ENCODE data around the gene EXOSC10. TPM values are rescaled to one million over a fixed set of nuclear protein-coding genes. Genes with fewer than 3 reads are reported as not detected.
"Not testable (repeated sequence)": the region's sequence is repeated elsewhere in the genome, so short reads cannot be mapped to it uniquely, and the experiment has no call there.

The EXOSC10 gene
- total and polyA plus RNA-seq, 5 donors, result 20.1 to 25.7 (median 21.9) TPM

- 73% methylated on average over 6 of the region's 6 CpGs for WGBS
- intact Hi-C loops (cut with DNase I), result no loop called here
- DNase-seq, result no peak
- no peak for ATAC-seq
- Histone ChIP-seq H3K27me3 (ENCODE audit: control insufficient read depth, insufficient read depth) (no peaks in the 10 kb centered on the region), H3K27ac (ENCODE audit: low read length) (no peak overlapping the region), H3K4me3 (ENCODE audit: low read length) (no peak overlapping the region), H3K4me1 (ENCODE audit: control insufficient read depth, insufficient read depth, low read length) (no peaks in the 10 kb centered on the region), H3K9me3 (ENCODE audit: control insufficient read depth, low read length) (no peaks in the 10 kb centered on the region)
These were observed 72.4 kb downstream of the EXOSC10 start for GRCh38 chr1:11027316-11027715.

GRCh38 chr1:11026903-11027302 is 72.8 kb downstream of the EXOSC10 start:
- intact Hi-C loops (cut with DNase I), result no loop called here

GRCh38 chr1:11026052-11026451 is 73.6 kb downstream of the EXOSC10 start:
- ATAC-seq (no peak), DNase-seq (no peak)
- Histone ChIP-seq H3K4me1 (ENCODE audit: control insufficient read depth, insufficient read depth, low read length) (no peaks in the 10 kb centered on the region), H3K27me3 (ENCODE audit: control insufficient read depth, insufficient read depth) (no peaks in the 10 kb centered on the region), H3K9me3 (ENCODE audit: control insufficient read depth, low read length) (no peaks in the 10 kb centered on the region), H3K4me3 (ENCODE audit: low read length) (no peak overlapping the region), H3K27ac (ENCODE audit: low read length) (no peak overlapping the region)
- WGBS, result 70% methylated on average over 1 of the region's 1 CpG
- intact Hi-C loops (cut with DNase I), result no loop called here

More at GRCh38 chr1:11026903-11027302, 72.8 kb downstream of the EXOSC10 start:
- Histone ChIP-seq H3K9me3 (ENCODE audit: control insufficient read depth, low read length) (no peaks in the 10 kb centered on the region), H3K4me1 (ENCODE audit: control insufficient read depth, insufficient read depth, low read length) (no peaks in the 10 kb centered on the region), H3K27ac (ENCODE audit: low read length) (no peak overlapping the region), H3K4me3 (ENCODE audit: low read length) (no peak overlapping the region), H3K27me3 (ENCODE audit: control insufficient read depth, insufficient read depth) (no peaks in the 10 kb centered on the region)
- 94% methylated on average over 5 of the region's 5 CpGs for WGBS
- ATAC-seq (no peak), DNase-seq (no peak)

GRCh38 chr1:11025618-11026017 is 74.1 kb downstream of the EXOSC10 start:
- Histone ChIP-seq H3K27me3 (ENCODE audit: control insufficient read depth, insufficient read depth) (no peaks in the 10 kb centered on the region), H3K4me3 (ENCODE audit: low read length) (no peak overlapping the region), H3K4me1 (ENCODE audit: control insufficient read depth, insufficient read depth, low read length) (no peaks in the 10 kb centered on the region), H3K9me3 (ENCODE audit: control insufficient read depth, low read length) (no peaks in the 10 kb centered on the region), H3K27ac (ENCODE audit: low read length) (no peak overlapping the region)
- intact Hi-C loops (cut with DNase I), result no loop called here
- WGBS, result 96% methylated on average over 1 of the region's 1 CpG
- DNase-seq (no peak), ATAC-seq (no peak)

GRCh38 chr1:11024874-11025203 is 74.8 kb downstream of the EXOSC10 start:
- DNase-seq (no peak), ATAC-seq (no peak)
- H3K9me3 ChIP-seq (ENCODE audit: control insufficient read depth, low read length), result no peaks in the 10 kb centered on the region
- 80% methylated on average over 2 of the region's 2 CpGs for WGBS
- intact Hi-C loops (cut with DNase I), result no loop called here
- no peaks in the 10 kb centered on the region for H3K27me3 ChIP-seq (ENCODE audit: control insufficient read depth, insufficient read depth)
- no peak overlapping the region for H3K4me3 ChIP-seq (ENCODE audit: low read length)
- H3K27ac ChIP-seq (ENCODE audit: low read length), result no peak overlapping the region
- H3K4me1 ChIP-seq (ENCODE audit: control insufficient read depth, insufficient read depth, low read length), result no peaks in the 10 kb centered on the region

- 87% methylated on average over 3 of the region's 3 CpGs for WGBS
- no peaks in the 10 kb centered on the region for H3K9me3 ChIP-seq (ENCODE audit: control insufficient read depth, low read length)
- DNase-seq, result no peak
- H3K4me3 ChIP-seq (ENCODE audit: low read length), result no peak overlapping the region
- intact Hi-C loops (cut with DNase I), result no loop called here
- H3K27ac ChIP-seq (ENCODE audit: low read length), result no peak overlapping the region
- no peak for ATAC-seq
- H3K27me3 ChIP-seq (ENCODE audit: control insufficient read depth, insufficient read depth), result no peaks in the 10 kb centered on the region
- H3K4me1 ChIP-seq (ENCODE audit: control insufficient read depth, insufficient read depth, low read length), result no peaks in the 10 kb centered on the region
These were observed 75.4 kb downstream of the EXOSC10 start for GRCh38 chr1:11024154-11024873.

GRCh38 chr1:11023201-11023600 is 76.5 kb downstream of the EXOSC10 start:
- no peaks in the 10 kb centered on the region for H3K27me3 ChIP-seq (ENCODE audit: control insufficient read depth, insufficient read depth)
- H3K4me3 ChIP-seq (ENCODE audit: low read length), result no peak overlapping the region
- intact Hi-C loops (cut with DNase I), result no loop called here
- 91% methylated on average over 14 of the region's 14 CpGs for WGBS
- H3K4me1 ChIP-seq (ENCODE audit: control insufficient read depth, insufficient read depth, low read length), result no peaks in the 10 kb centered on the region
- ATAC-seq (no peak), DNase-seq (no peak)
- no peaks in the 10 kb centered on the region for H3K9me3 ChIP-seq (ENCODE audit: control insufficient read depth, low read length)
- no peak overlapping the region for H3K27ac ChIP-seq (ENCODE audit: low read length)

- ATAC-seq (no peak), DNase-seq (no peak)
- intact Hi-C loops (cut with DNase I), result no loop called here
- Histone ChIP-seq H3K27ac (ENCODE audit: low read length) (no peak overlapping the region), H3K4me3 (ENCODE audit: low read length) (no peak overlapping the region), H3K9me3 (ENCODE audit: control insufficient read depth, low read length) (no peaks in the 10 kb centered on the region), H3K4me1 (ENCODE audit: control insufficient read depth, insufficient read depth, low read length) (no peaks in the 10 kb centered on the region), H3K27me3 (ENCODE audit: control insufficient read depth, insufficient read depth) (no peaks in the 10 kb centered on the region)
- 88% methylated on average over 7 of the region's 7 CpGs for WGBS
These were observed 79.7 kb downstream of the EXOSC10 start for GRCh38 chr1:11019971-11020370.

GRCh38 chr1:11019358-11019757 is 80.3 kb downstream of the EXOSC10 start:
- intact Hi-C loops (cut with DNase I); H3K4me3 ChIP-seq (ENCODE audit: low read length); H3K27ac ChIP-seq (ENCODE audit: low read length); H3K4me1 ChIP-seq (ENCODE audit: control insufficient read depth, insufficient read depth, low read length); H3K9me3 ChIP-seq (ENCODE audit: control insufficient read depth, low read length); ATAC-seq; H3K27me3 ChIP-seq (ENCODE audit: control insufficient read depth, insufficient read depth); DNase-seq: not testable (repeated sequence)
- 81% methylated on average over 8 of the region's 8 CpGs for WGBS

Other genes with a start within 250 kb of the EXOSC10 start
- gene TARDBP, start 87.2 kb downstream of the EXOSC10 start, total RNA-seq, result 100 to 1,000 TPM in 2 of 4 donors, 10 to 100 TPM in 2; 78.7 to 137 (median 109) TPM
- 113 TPM for gene TARDBP, start 87.2 kb downstream of the EXOSC10 start, polyA plus RNA-seq
- gene MASP2, start 52.6 kb downstream of the EXOSC10 start, total RNA-seq, result not detected
- not detected for gene MASP2, start 52.6 kb downstream of the EXOSC10 start, polyA plus RNA-seq
- gene SRM, start 39.9 kb downstream of the EXOSC10 start, total RNA-seq, result 10 to 100 TPM; 43.6 to 72.6 (median 65.2) TPM
- gene SRM, start 39.9 kb downstream of the EXOSC10 start, polyA plus RNA-seq, result 61.6 TPM
- 1 to 10 TPM; 1.4 to 4.5 (median 2.8) TPM for gene ANGPTL7, start 89.5 kb upstream of the EXOSC10 start, total RNA-seq
- gene ANGPTL7, start 89.5 kb upstream of the EXOSC10 start, polyA plus RNA-seq, result 3.7 TPM
- gene MTOR, start 162.7 kb upstream of the EXOSC10 start, total RNA-seq, result 10 to 100 TPM; 26.6 to 35.5 (median 28.6) TPM
- gene MTOR, start 162.7 kb upstream of the EXOSC10 start, polyA plus RNA-seq, result 19.2 TPM
- 10 to 100 TPM in 3 of 4 donors, 1 to 10 TPM in 1; 8.7 to 12.8 (median 11.8) TPM for gene UBIAD1, start 173.3 kb upstream of the EXOSC10 start, total RNA-seq
- 7.5 TPM for gene UBIAD1, start 173.3 kb upstream of the EXOSC10 start, polyA plus RNA-seq